ENCODE data around the gene LARP1B. TPM values are rescaled to one million over a fixed set of nuclear protein-coding genes. Genes with fewer than 3 reads are reported as not detected.
"Not testable (repeated sequence)": the region's sequence is repeated elsewhere in the genome, so short reads cannot be mapped to it uniquely, and the experiment has no call there.

LARP1B gene
- polyA plus RNA-seq, 1 experiment: 24.3 TPM

DNA sequence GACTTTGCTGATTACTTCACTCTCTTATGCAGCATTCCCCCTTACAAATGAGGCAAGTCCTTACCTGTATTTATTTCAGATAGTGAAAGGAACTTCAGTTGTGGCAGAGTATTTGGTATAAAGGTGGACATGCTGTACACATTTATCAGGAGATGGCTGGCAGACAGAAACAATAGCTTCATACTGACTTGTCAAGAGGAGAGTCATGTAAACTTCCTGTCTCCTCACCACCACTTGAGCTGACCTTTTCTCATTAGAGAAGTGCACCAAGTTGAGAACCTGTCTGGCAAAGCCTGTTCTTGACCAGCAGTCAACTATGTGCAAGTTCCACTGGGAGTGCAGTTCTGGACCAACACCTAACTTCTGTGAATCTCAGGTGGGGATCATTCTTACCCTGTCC is 80.8 kb downstream of the LARP1B start:
- ChIA-PET POLR2A (no interaction called here), CTCF (no interaction called here)
- H3K4me3 ChIP-seq (ENCODE audit: low read depth, low read length): no peak overlapping the region
- no peaks in the 10 kb centered on the region for H3K27me3 ChIP-seq (ENCODE audit: control insufficient read depth, insufficient read depth, low read length)
- no peak for DNase-seq (ENCODE audit: low read depth, low spot score)
- no peak overlapping the region for H3K27ac ChIP-seq (ENCODE audit: low read depth, low read length)
- TF ChIP-seq, protein P1, sequence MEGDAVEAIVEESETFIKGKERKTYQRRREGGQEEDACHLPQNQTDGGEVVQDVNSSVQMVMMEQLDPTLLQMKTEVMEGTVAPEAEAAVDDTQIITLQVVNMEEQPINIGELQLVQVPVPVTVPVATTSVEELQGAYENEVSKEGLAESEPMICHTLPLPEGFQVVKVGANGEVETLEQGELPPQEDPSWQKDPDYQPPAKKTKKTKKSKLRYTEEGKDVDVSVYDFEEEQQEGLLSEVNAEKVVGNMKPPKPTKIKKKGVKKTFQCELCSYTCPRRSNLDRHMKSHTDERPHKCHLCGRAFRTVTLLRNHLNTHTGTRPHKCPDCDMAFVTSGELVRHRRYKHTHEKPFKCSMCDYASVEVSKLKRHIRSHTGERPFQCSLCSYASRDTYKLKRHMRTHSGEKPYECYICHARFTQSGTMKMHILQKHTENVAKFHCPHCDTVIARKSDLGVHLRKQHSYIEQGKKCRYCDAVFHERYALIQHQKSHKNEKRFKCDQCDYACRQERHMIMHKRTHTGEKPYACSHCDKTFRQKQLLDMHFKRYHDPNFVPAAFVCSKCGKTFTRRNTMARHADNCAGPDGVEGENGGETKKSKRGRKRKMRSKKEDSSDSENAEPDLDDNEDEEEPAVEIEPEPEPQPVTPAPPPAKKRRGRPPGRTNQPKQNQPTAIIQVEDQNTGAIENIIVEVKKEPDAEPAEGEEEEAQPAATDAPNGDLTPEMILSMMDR (IDR thresholded peaks at IDR 0.05; ENCODE audit: low read depth, low read length): no peak
- no peaks in the 10 kb centered on the region; the same call in 1 of the 2 replicates for H3K9me3 ChIP-seq (ENCODE audit: control insufficient read depth, insufficient read depth, low read length)

DNA sequence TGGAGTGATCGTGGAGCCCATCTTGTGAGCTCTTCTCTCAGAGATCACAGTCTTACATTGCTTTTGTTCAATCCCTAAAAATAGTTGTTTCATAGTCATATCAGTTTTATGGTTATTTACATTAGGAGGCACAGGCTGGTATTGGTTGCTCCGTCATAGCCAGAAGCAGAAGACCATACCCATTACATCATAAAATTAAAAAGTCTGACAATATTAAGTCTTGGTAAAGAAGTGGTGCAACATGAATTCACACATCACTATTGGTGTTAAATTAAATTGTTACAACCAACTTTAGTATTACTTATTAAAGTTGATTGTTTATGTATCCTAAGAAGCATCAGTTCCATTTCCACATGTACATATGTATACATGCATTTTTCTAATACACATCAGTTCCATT is 84.6 kb downstream of the LARP1B start:
- DNase-seq (ENCODE audit: low read depth, low spot score): no peak
- TF ChIP-seq, protein P1 (IDR thresholded peaks at IDR 0.05; ENCODE audit: low read depth, low read length): no peak
- H3K27me3 ChIP-seq (ENCODE audit: control insufficient read depth, insufficient read depth, low read length): no peaks in the 10 kb centered on the region
- POLR2A ChIA-PET: no interaction called here
- H3K27ac ChIP-seq (ENCODE audit: low read depth, low read length): no peak overlapping the region
- no peaks in the 10 kb centered on the region; the same call in 1 of the 2 replicates for H3K9me3 ChIP-seq (ENCODE audit: control insufficient read depth, insufficient read depth, low read length)
- no peak overlapping the region for H3K4me3 ChIP-seq (ENCODE audit: low read depth, low read length)
- CTCF ChIA-PET: no interaction called here

DNA sequence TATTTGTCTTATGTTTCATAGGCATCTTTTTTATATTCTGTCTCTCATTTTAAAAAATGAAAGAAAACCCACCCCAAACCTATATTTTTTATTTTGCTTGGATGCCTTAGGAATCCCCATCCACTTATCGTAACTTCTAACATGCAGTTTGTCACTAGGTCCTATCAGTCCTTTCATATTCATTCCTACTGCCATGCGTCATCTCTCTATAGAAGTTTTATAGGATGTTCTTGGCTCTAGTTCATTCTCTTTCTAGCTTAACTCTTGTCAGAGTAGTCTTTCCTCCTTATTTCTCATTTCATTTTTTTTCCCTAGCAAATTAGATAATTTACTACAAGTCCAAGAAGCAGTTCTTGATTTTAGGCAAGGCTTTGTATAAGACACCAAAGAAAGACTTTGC is 92.7 kb downstream of the LARP1B start:
- Histone ChIP-seq H3K27ac (ENCODE audit: low read depth, low read length) (no peak overlapping the region), H3K9me3 (ENCODE audit: control insufficient read depth, insufficient read depth, low read length) (peaks cover 11% of the 10 kb centered on the region), H3K4me3 (ENCODE audit: low read depth, low read length) (no peak overlapping the region), H3K27me3 (ENCODE audit: control insufficient read depth, insufficient read depth, low read length) (no peaks in the 10 kb centered on the region)
- CTCF ChIA-PET: no interaction called here
- no peak for DNase-seq (ENCODE audit: low read depth, low spot score)
- TF ChIP-seq, protein P1 (IDR thresholded peaks at IDR 0.05; ENCODE audit: low read depth, low read length): no peak
- POLR2A ChIA-PET: no interaction called here

DNA sequence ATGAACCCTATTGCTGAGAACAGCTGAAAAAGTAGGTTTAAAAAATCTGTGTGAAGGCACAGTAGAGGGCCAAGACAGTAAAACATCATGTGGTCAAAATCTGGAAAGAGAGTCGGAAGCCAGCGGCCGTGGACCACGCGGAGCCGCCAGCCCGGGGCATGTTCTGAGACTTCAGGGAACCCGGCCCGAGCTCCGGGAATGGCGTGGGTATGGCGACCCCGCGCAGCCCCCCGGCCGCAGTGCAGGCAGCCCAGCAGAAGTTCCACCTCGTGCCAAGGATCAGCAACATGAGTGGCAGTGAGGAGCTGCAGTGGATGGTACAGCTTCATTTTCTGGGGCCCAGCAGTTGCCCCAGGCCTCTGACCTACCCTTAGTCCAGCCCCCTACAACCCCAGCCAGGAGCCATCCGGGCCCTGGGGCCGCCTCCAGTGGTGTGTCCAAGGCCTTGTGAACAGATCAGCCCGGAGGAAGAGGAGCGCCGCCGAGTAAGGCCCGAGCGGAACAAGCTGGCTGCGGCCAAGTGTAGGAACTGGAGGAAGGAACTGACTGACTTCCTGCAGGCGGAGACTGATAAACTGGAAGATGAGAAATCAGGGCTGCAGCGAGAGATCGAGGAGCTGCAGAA is 94.2 kb downstream of the LARP1B start:
- CTCF ChIA-PET: no interaction called here
- Histone ChIP-seq H3K27me3 (ENCODE audit: control insufficient read depth, insufficient read depth, low read length) (no peaks in the 10 kb centered on the region), H3K4me3 (ENCODE audit: low read depth, low read length) (no peak overlapping the region), H3K9me3 (ENCODE audit: control insufficient read depth, insufficient read depth, low read length) (peaks cover 11% of the 10 kb centered on the region), H3K27ac (ENCODE audit: low read depth, low read length) (no peak overlapping the region)
- POLR2A ChIA-PET: no interaction called here
- TF ChIP-seq, protein P1 (IDR thresholded peaks at IDR 0.05; ENCODE audit: low read depth, low read length): no peak
- no peak for DNase-seq (ENCODE audit: low read depth, low spot score)

DNA sequence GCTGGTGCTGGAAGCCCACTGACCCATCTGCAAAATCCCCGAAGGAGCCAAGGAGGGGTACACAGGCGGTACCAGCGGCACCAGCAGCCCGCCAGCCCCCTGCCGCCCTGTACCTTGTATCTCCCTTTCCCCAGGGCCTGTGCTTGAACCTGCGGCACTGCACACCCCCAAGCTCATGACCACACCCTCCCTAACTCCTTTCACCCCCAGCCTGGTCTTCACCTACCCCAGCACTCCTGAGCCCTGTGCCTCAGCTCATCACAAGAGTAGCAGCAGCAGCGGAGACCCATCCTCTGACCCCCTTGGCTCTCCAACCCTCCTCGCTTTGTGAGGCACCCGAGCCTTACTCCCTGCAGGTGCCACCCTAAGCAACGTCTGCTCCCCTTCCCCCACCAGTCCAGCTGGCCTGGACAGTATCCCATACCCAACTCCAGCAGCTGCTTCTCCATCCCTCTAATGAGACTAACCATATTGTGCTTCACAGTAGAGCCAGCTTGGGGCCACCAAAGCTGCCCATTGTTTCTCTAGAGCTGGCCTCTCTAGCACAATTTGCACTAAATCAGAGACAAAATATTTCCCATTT is 94.9 kb downstream of the LARP1B start:
- DNase-seq (ENCODE audit: low read depth, low spot score): no peak
- Histone ChIP-seq H3K9me3 (ENCODE audit: control insufficient read depth, insufficient read depth, low read length) (peaks cover 11% of the 10 kb centered on the region), H3K27ac (ENCODE audit: low read depth, low read length) (no peak overlapping the region), H3K4me3 (ENCODE audit: low read depth, low read length) (no peak overlapping the region), H3K27me3 (ENCODE audit: control insufficient read depth, insufficient read depth, low read length) (no peaks in the 10 kb centered on the region)
- TF ChIP-seq, protein P1 (IDR thresholded peaks at IDR 0.05; ENCODE audit: low read depth, low read length): no peak
- ChIA-PET POLR2A (no interaction called here), CTCF (interaction anchor here (0.6 kb wide), 1 partner anchor 68 kb away, joined by 3 read pairs; no protein-coding TSS in a partner anchor)

DNA sequence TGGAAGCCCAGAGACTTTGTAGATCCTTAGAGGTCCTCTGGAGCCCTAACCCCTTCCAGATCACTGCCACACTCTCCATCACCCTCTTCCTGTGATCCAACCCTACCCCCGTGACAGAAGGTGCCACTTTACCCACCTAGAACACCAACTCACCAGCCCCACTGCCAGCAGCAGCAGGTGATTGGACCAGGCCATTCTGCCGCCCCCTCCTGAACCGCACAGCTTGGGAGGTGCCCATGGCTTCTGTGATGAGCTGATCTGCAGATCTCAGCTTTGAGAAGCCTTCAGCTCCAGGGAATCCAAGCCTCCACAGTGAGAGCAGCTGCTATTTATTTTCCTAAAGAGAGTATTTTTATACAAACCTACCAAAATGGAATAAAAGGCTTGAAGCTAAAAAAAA is 95.4 kb downstream of the LARP1B start:
- H3K27ac ChIP-seq (ENCODE audit: low read depth, low read length); H3K27me3 ChIP-seq (ENCODE audit: control insufficient read depth, insufficient read depth, low read length); POLR2A ChIA-PET; DNase-seq (ENCODE audit: low read depth, low spot score); H3K4me3 ChIP-seq (ENCODE audit: low read depth, low read length): not testable (repeated sequence)
- CTCF ChIA-PET: interaction anchor here (0.6 kb wide), 1 partner anchor 68 kb away, joined by 3 read pairs; no protein-coding TSS in a partner anchor
- peaks cover 11% of the 10 kb centered on the region for H3K9me3 ChIP-seq (ENCODE audit: control insufficient read depth, insufficient read depth, low read length)

All from AG04450 (cell line).